ENCODE data around the gene AIP.

AIP gene

DNA sequence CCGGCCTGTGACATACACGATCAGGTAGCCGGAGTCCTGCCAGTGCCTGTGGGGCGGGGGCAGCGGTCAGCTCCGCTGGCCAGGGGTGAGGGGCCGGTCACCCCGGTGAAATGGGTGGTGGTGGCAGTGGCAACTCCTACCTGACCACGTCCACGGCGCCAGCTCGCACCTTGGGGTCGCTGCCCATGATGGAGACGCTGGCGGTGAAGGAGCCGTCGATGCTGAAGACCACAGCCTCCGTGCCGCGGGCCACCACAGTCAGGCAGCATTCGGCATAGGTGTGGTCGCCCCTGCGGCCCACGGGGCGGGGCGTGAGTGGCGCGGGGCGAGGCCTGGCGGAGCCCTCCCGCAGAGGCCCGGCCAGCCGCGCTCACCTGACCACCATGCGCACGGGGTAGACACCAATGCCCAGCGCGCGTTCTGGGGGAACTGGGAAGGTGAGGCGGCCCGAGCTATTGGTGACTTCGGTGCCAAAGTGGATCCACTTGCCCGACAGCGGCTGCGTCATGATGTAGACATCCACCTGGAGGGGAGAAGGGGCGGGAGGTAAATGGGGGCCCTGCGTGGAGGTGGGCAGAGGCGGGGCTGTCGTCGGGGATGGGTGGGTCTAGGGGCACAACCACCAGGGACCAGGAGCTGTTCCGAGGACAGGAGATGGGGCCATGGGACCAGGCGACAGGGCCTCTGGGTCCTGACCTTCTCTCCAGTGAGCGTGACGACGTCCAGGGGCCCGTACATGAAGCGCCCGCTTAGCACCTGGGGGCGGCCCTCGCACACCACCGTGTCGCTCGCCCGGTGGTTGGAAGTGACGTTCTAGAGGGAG, 10.9 kb downstream of the AIP start:
- no peak overlapping the region for H3K27ac ChIP-seq (ENCODE audit: low read depth, low read length)
- H3K36me3 ChIP-seq (ENCODE audit: control insufficient read depth in 1 of 2, insufficient read depth in 2 of 2, low read length in 2 of 2), result peaks cover 22 to 74% of the 10 kb centered on the region in 2 donors
- no peak overlapping the region for H3K4me3 ChIP-seq (ENCODE audit: low read depth in 1 of 2, low read length in 2 of 2)

GRCh38 chr11:67494371-67495233, 11.8 kb downstream of the AIP start:
- Histone ChIP-seq H3K9me3 (ENCODE audit: control insufficient read depth in 1 of 2, low read length in 2 of 2) (no peaks in the 10 kb centered on the region), H3K27me3 (ENCODE audit: control insufficient read depth in 1 of 2, insufficient read depth in 2 of 2, low read length in 2 of 2) (no peaks in the 10 kb centered on the region), H3K36me3 (ENCODE audit: control insufficient read depth in 1 of 2, insufficient read depth in 2 of 2, low read length in 2 of 2) (peaks cover 20 to 73% of the 10 kb centered on the region in 2 donors)

More for the DNA sequence above, 10.9 kb downstream of the AIP start:
- no peak overlapping the region for H3K9ac ChIP-seq (ENCODE audit: low read depth in 1 of 2, low read length in 2 of 2)
- no peaks in the 10 kb centered on the region for H3K27me3 ChIP-seq (ENCODE audit: control insufficient read depth in 1 of 2, insufficient read depth in 2 of 2, low read length in 2 of 2)
- H3K4me1 ChIP-seq (ENCODE audit: control insufficient read depth in 1 of 2, insufficient read depth in 2 of 2, low read length in 2 of 2), result no peaks in the 10 kb centered on the region
- no peaks in the 10 kb centered on the region for H3K9me3 ChIP-seq (ENCODE audit: control insufficient read depth in 1 of 2, low read length in 2 of 2)

GRCh38 chr11:67495234-67496005, 12.6 kb downstream of the AIP start:
- Histone ChIP-seq H3K9ac (ENCODE audit: low read depth in 1 of 2, low read length in 2 of 2) (no peak overlapping the region), H3K9me3 (ENCODE audit: control insufficient read depth in 1 of 2, low read length in 2 of 2) (no peaks in the 10 kb centered on the region), H3K4me3 (ENCODE audit: low read depth in 1 of 2, low read length in 2 of 2) (no peak overlapping the region), H3K4me1 (ENCODE audit: control insufficient read depth in 1 of 2, insufficient read depth in 2 of 2, low read length in 2 of 2) (no peaks in the 10 kb centered on the region), H3K27me3 (ENCODE audit: control insufficient read depth in 1 of 2, insufficient read depth in 2 of 2, low read length in 2 of 2) (no peaks in the 10 kb centered on the region), H3K36me3 (ENCODE audit: control insufficient read depth in 1 of 2, insufficient read depth in 2 of 2, low read length in 2 of 2) (peaks cover 23 to 74% of the 10 kb centered on the region in 2 donors), H3K27ac (ENCODE audit: low read depth, low read length) (no peak overlapping the region)

More at GRCh38 chr11:67494371-67495233, 11.8 kb downstream of the AIP start:
- no peak overlapping the region for H3K9ac ChIP-seq (ENCODE audit: low read depth in 1 of 2, low read length in 2 of 2)
- no peak overlapping the region for H3K4me3 ChIP-seq (ENCODE audit: low read depth in 1 of 2, low read length in 2 of 2)
- H3K4me1 ChIP-seq (ENCODE audit: control insufficient read depth in 1 of 2, insufficient read depth in 2 of 2, low read length in 2 of 2), result no peaks in the 10 kb centered on the region
- H3K27ac ChIP-seq (ENCODE audit: low read depth, low read length), result no peak overlapping the region

DNA sequence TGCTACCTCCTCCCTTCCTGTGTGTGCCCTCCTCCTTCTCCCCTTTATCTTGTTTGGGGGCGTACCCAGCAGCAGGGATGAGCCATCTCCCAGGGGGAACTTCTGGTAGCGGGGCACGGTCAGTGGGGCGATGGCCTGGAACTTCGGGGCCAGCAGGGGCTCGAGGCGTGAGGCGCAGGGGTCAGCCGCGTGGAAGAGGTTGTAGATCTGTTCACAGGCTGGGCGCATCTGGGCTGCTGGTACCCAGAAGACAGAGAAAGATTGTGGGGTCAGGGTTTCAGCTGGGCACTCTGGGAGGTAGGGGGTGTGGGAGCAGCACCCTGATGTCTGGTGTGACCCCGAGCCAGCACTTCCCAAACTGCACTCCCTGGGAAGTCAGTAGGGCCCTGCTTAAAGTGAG, 13.3 kb downstream of the AIP start:
- H3K4me3 ChIP-seq (ENCODE audit: low read depth in 1 of 2, low read length in 2 of 2), result no peak overlapping the region
- H3K27me3 ChIP-seq (ENCODE audit: control insufficient read depth in 1 of 2, insufficient read depth in 2 of 2, low read length in 2 of 2), result no peaks in the 10 kb centered on the region
- no peaks in the 10 kb centered on the region for H3K4me1 ChIP-seq (ENCODE audit: control insufficient read depth in 1 of 2, insufficient read depth in 2 of 2, low read length in 2 of 2)
- H3K9me3 ChIP-seq (ENCODE audit: control insufficient read depth in 1 of 2, low read length in 2 of 2), result no peaks in the 10 kb centered on the region
- no peak overlapping the region for H3K27ac ChIP-seq (ENCODE audit: low read depth, low read length)
- no peak overlapping the region for H3K9ac ChIP-seq (ENCODE audit: low read depth in 1 of 2, low read length in 2 of 2)
- peaks cover 19 to 71% of the 10 kb centered on the region in 2 donors for H3K36me3 ChIP-seq (ENCODE audit: control insufficient read depth in 1 of 2, insufficient read depth in 2 of 2, low read length in 2 of 2)

DNA sequence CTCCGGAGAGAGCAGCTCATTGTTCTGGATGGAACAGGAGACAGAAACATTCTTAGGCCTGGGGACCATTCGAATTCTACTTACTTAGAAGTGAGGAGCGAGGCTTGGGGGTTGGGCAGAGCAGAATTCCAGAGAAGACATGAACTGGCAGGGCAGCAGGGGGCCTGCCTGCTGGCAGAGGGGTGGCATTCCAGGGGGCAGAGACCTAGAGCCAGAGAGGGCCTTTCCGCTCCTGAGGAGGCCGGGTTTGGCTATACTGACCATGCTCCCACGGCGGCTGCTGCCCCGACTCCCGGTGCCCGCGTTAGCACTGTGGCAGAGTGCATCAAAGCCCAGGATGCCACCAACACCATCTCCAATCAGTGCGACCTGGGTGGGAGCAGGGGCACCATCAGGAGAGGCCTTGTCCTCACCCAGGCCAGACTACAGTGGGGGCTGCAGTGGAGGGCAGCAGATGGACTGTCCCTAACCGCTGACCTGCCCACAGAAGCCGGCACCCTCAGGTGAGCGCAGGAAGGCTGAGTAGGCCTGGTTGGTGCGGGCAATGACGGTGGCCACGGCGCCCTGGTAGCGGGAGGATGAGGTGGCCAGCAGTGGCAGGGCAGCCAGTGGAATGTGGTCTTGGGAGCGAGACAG, 14.9 kb downstream of the AIP start:
- Histone ChIP-seq H3K9ac (ENCODE audit: low read depth in 1 of 2, low read length in 2 of 2) (no peak overlapping the region), H3K27ac (ENCODE audit: low read depth, low read length) (no peak overlapping the region), H3K4me3 (ENCODE audit: low read depth in 1 of 2, low read length in 2 of 2) (no peak overlapping the region), H3K4me1 (ENCODE audit: control insufficient read depth in 1 of 2, insufficient read depth in 2 of 2, low read length in 2 of 2) (no peaks in the 10 kb centered on the region), H3K36me3 (ENCODE audit: control insufficient read depth in 1 of 2, insufficient read depth in 2 of 2, low read length in 2 of 2) (peaks cover 19 to 69% of the 10 kb centered on the region in 2 donors), H3K27me3 (ENCODE audit: control insufficient read depth in 1 of 2, insufficient read depth in 2 of 2, low read length in 2 of 2) (no peaks in the 10 kb centered on the region), H3K9me3 (ENCODE audit: control insufficient read depth in 1 of 2, low read length in 2 of 2) (no peaks in the 10 kb centered on the region)

- no peaks in the 10 kb centered on the region for H3K27me3 ChIP-seq (ENCODE audit: control insufficient read depth in 1 of 2, insufficient read depth in 2 of 2, low read length in 2 of 2)
- H3K4me3 ChIP-seq (ENCODE audit: low read depth in 1 of 2, low read length in 2 of 2), result no peak overlapping the region
- H3K27ac ChIP-seq (ENCODE audit: low read depth, low read length), result no peak overlapping the region
- peaks cover 17 to 64% of the 10 kb centered on the region in 2 donors for H3K36me3 ChIP-seq (ENCODE audit: control insufficient read depth in 1 of 2, insufficient read depth in 2 of 2, low read length in 2 of 2)
- H3K9me3 ChIP-seq (ENCODE audit: control insufficient read depth in 1 of 2, low read length in 2 of 2), result no peaks in the 10 kb centered on the region
- H3K4me1 ChIP-seq (ENCODE audit: control insufficient read depth in 1 of 2, insufficient read depth in 2 of 2, low read length in 2 of 2), result peaks cover 2 to 6% of the 10 kb centered on the region in 2 donors
- H3K9ac ChIP-seq (ENCODE audit: low read depth in 1 of 2, low read length in 2 of 2), result no peak overlapping the region
Measured at GRCh38 chr11:67498544-67498972, 15.7 kb downstream of the AIP start.

DNA sequence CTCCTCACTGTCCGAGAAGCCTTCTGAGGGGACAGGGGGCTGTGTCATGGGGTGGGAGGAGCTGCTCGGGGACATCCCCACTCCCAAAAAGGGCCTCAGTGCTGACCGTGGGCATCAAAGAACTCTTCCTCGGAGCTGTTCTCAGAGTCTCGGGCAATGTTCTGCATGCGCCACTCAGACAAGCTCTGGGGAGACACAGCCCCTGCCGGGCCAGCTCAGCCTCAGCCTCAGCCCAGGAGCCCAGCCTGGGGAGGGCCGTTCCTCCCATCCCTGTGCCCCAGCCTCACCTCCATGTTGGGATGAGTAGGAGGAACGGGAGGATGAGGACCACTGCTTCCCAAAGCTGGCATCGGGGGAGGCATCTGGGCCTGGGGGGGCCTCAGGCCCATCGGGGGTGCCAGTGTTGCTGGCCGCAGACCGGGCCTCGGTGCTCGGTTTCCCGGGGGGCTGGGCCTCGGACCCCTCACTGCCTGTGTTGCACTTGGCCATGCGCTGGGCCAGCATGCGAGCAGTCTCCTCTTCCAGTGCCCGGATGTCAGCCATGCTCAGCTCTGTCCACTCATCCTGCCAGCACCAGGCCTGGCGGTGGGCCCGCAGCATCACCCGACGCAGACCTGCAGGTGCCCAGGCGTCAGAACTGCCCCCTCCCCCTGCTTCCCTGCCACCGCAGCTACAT, 17.1 kb downstream of the AIP start:
- Histone ChIP-seq H3K36me3 (ENCODE audit: control insufficient read depth in 1 of 2, insufficient read depth in 2 of 2, low read length in 2 of 2) (peaks cover 14 to 60% of the 10 kb centered on the region in 2 donors), H3K27ac (ENCODE audit: low read depth, low read length) (no peak overlapping the region), H3K27me3 (ENCODE audit: control insufficient read depth in 1 of 2, insufficient read depth in 2 of 2, low read length in 2 of 2) (no peaks in the 10 kb centered on the region), H3K9me3 (ENCODE audit: control insufficient read depth in 1 of 2, low read length in 2 of 2) (no peaks in the 10 kb centered on the region), H3K4me3 (ENCODE audit: low read depth in 1 of 2, low read length in 2 of 2) (no peak overlapping the region), H3K9ac (ENCODE audit: low read depth in 1 of 2, low read length in 2 of 2) (no peak overlapping the region), H3K4me1 (ENCODE audit: control insufficient read depth in 1 of 2, insufficient read depth in 2 of 2, low read length in 2 of 2) (peaks cover 6 to 14% of the 10 kb centered on the region in 2 donors)

DNA sequence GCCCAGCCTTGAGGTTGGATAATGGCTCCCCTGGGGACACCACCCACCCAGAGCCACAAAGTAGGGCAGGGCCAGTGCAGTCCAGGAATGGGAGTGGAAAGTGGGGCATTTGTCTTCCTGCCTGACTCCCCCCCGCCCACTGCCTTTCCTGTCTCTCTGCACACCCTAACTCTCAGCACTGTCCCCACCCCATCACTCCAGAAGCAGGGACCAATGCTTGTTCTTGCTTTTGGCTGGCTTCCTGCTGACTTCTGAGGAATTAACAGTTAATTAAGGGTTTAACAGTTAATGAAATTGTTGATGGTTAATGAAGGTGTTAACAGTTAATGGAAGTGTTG, 17.6 kb downstream of the AIP start:
- H3K27ac ChIP-seq (ENCODE audit: low read depth, low read length), result no peak overlapping the region
- H3K36me3 ChIP-seq (ENCODE audit: control insufficient read depth in 1 of 2, insufficient read depth in 2 of 2, low read length in 2 of 2), result peaks cover 14 to 55% of the 10 kb centered on the region in 2 donors
- no peaks in the 10 kb centered on the region for H3K27me3 ChIP-seq (ENCODE audit: control insufficient read depth in 1 of 2, insufficient read depth in 2 of 2, low read length in 2 of 2)
- no peak overlapping the region for H3K9ac ChIP-seq (ENCODE audit: low read depth in 1 of 2, low read length in 2 of 2)
- H3K4me1 ChIP-seq (ENCODE audit: control insufficient read depth in 1 of 2, insufficient read depth in 2 of 2, low read length in 2 of 2), result peaks cover 6 to 16% of the 10 kb centered on the region in 2 donors
- no peaks in the 10 kb centered on the region for H3K9me3 ChIP-seq (ENCODE audit: control insufficient read depth in 1 of 2, low read length in 2 of 2)
- no peak overlapping the region for H3K4me3 ChIP-seq (ENCODE audit: low read depth in 1 of 2, low read length in 2 of 2)
